Aorta (tissue), 5 donors: ENCODE results near the gene SHROOM3. TPM values are rescaled to one million over a fixed set of nuclear protein-coding genes. Genes with fewer than 3 reads are reported as not detected.

Experiments
- ATAC-seq: fragments of 200-7000 bp; cut with Tn5 transposase; one replicate; pipeline ENCODE4 v1.9.1; 2022; ENCODE audit warnings: moderate library complexity; ENCODE audit not compliant: low FRiP score
- DNase-seq, 2 donors: peaks; one replicate each; pipeline ENCODE4 v3.0.0-alpha.2; 2020
- H3K27ac ChIP-seq, 2 donors: one replicate each; pipeline ENCODE4 v1.5.1; 2013; ENCODE audit warnings: low read length in 2 of 2, mild to moderate bottlenecking in 2 of 2, moderate library complexity in 2 of 2, control low read depth in 1 of 2, inconsistent platforms in 1 of 2, low read depth in 1 of 2
- H3K27me3 ChIP-seq, 2 donors: one replicate each; pipeline ENCODE4 v1.6.1; 2013; ENCODE audit warnings: control low read depth in 1 of 2, low read length in 1 of 2, mild to moderate bottlenecking in 1 of 2, moderate library complexity in 1 of 2; ENCODE audit not compliant: insufficient read depth in 2 of 2, control insufficient read depth in 1 of 2
- H3K36me3 ChIP-seq, 2 donors: one replicate each; pipeline ENCODE4 v1.6.1; 2013; ENCODE audit warnings: control low read depth in 1 of 2, low read length in 1 of 2, mild to moderate bottlenecking in 1 of 2; ENCODE audit not compliant: insufficient read depth in 2 of 2, control insufficient read depth in 1 of 2
- H3K4me1 ChIP-seq, 2 donors: one replicate each; pipeline ENCODE4 v1.6.1; 2013; ENCODE audit warnings: low read length in 2 of 2, control low read depth in 1 of 2, mild to moderate bottlenecking in 1 of 2, moderate library complexity in 1 of 2; ENCODE audit not compliant: insufficient read depth in 2 of 2, control insufficient read depth in 1 of 2
- H3K4me3 ChIP-seq, 2 donors: one replicate each; pipeline ENCODE4 v1.5.1; 2013; ENCODE audit warnings: low read length in 2 of 2, control low read depth in 1 of 2, mild to moderate bottlenecking in 1 of 2
- H3K9me3 ChIP-seq: one replicate; pipeline ENCODE4 v1.6.1; 2013; ENCODE audit warnings: mild to moderate bottlenecking, low read length; ENCODE audit not compliant: control insufficient read depth
- WGBS, 2 donors: extraction: QIAGEN DNeasy Blood & Tissue Kit; methylation state at CpG; one replicate each; pipeline ENCODE4 v1.1.7; 2013; 5-methylcytosine and 5-hydroxymethylcytosine counted together
- intact Hi-C, 2 donors: fragments of 100-400 bp; cut with DNase I; formaldehyde crosslinking; loops; one replicate each; pipeline versions ENCODE4 v1.14.2 to v1.15.0; 2022
- polyA plus RNA-seq, 2 donors: library from polyadenylated mRNA; stranded (reverse); fragments of 200-250 nt; gene quantifications; one replicate each; pipeline ENCODE4 v1.2.3, GENCODE V29; 2013
- total RNA-seq, 2 donors: library from RNA; stranded (reverse); fragmentation: NEBNext Ultra II Directional; extraction: Animal tissue kit (Norgen Biotek cat#: 25700); gene quantifications; one replicate each; pipeline ENCODE4 v1.2.1, GENCODE V29; 2021
- donor health status: healthy with polysubstance abuse.
- donor health status: Bipolar disorder and iron deficiency.
- donor health status: DM: no; HTN: no; CAD: no.
- donor health status: DM: no; HTN: no; CAD: no.
- donor health status: DM: yes; HTN: yes; CAD: no.

Gene SHROOM3
- total and polyA plus RNA-seq, 4 donors = 14.1 to 173 (median 32.8) TPM

GRCh38 chr4:76736414-76736813 is 301.4 kb downstream of the SHROOM3 start:
- Histone ChIP-seq H3K4me3 (no peak overlapping the region), H3K4me1 (peaks cover 9 to 12% of the 10 kb centered on the region in 2 donors), H3K27ac (peak overlapping the region; percentile 10 to 57), H3K27me3 (no peaks in the 10 kb centered on the region), H3K36me3 (peaks cover 0 to 20% of the 10 kb centered on the region in 2 donors), H3K9me3 (no peaks in the 10 kb centered on the region)
- 3 to 5% methylated on average over 3 of the region's 3 CpGs for WGBS, 2 donors
- no peak for ATAC-seq
- intact Hi-C loops = loop anchor here in 1 of 2 donors (10.0 kb wide), 1 partner anchor 122 kb away; no protein-coding TSS in a partner anchor
- DNase-seq = no peak

- intact Hi-C loops = loop anchor here in 1 of 2 donors (10.0 kb wide), 1 partner anchor 122 kb away; no protein-coding TSS in a partner anchor
- Histone ChIP-seq H3K27me3 (no peaks in the 10 kb centered on the region), H3K9me3 (no peaks in the 10 kb centered on the region), H3K4me3 (no peak overlapping the region), H3K27ac (peak overlapping the region; percentile 57 to 76), H3K36me3 (peaks cover 0 to 19% of the 10 kb centered on the region in 2 donors), H3K4me1 (peaks cover 4 to 12% of the 10 kb centered on the region in 2 donors)
- DNase-seq = no peak
- whole genome bisulfite sequencing, 2 donors = 9 to 31% methylated on average over 2 of the region's 2 CpGs
- ATAC-seq = no peak
These were observed 302.2 kb downstream of the SHROOM3 start for GRCh38 chr4:76737180-76737579.

DNA sequence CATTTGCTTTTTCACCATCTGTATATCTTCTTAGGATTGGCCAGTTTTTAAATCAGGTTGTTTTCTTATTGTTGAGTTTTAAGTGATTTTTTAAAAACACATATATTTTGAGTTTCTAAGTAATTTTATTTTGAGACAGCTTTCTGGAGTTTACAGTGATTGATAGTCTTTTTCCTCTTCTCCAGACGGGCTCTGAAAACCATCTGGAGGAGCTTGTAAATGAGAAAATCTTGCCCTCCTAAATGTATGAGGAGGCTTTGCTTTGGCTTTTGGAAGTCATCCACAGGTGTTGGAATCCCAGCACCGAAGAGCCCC is 302.7 kb downstream of the SHROOM3 start:
- DNase-seq (no peak), ATAC-seq (no peak)
- intact Hi-C loops = loop anchor here in 1 of 2 donors (10.0 kb wide), 1 partner anchor 123 kb away; no protein-coding TSS in a partner anchor
- no peaks in the 10 kb centered on the region for H3K9me3 ChIP-seq
- 0 to 6% methylated on average over 2 of the region's 2 CpGs for WGBS, 2 donors
- H3K27me3 ChIP-seq = no peaks in the 10 kb centered on the region
- peaks cover 4 to 12% of the 10 kb centered on the region in 2 donors for H3K4me1 ChIP-seq
- peaks cover 0 to 18% of the 10 kb centered on the region in 2 donors for H3K36me3 ChIP-seq
- H3K27ac ChIP-seq = peak overlapping the region; percentile 78 to 91
- no peak overlapping the region for H3K4me3 ChIP-seq

- Histone ChIP-seq H3K9me3 (no peaks in the 10 kb centered on the region), H3K4me3 (no peak overlapping the region), H3K4me1 (peaks cover 4 to 11% of the 10 kb centered on the region in 2 donors), H3K36me3 (peaks cover 0 to 15% of the 10 kb centered on the region in 2 donors), H3K27ac (peak overlapping the region; percentile 86 to 91), H3K27me3 (no peaks in the 10 kb centered on the region)
- peak; percentile 78 for ATAC-seq
- 4 to 8% methylated on average over 5 of the region's 5 CpGs for WGBS, 2 donors
- intact Hi-C loops = loop anchor here in 1 of 2 donors (10.0 kb wide), 1 partner anchor 124 kb away; no protein-coding TSS in a partner anchor
- peak; percentile 74 to 83 for DNase-seq
These were observed 303.3 kb downstream of the SHROOM3 start for GRCh38 chr4:76738086-76738931.

DNA sequence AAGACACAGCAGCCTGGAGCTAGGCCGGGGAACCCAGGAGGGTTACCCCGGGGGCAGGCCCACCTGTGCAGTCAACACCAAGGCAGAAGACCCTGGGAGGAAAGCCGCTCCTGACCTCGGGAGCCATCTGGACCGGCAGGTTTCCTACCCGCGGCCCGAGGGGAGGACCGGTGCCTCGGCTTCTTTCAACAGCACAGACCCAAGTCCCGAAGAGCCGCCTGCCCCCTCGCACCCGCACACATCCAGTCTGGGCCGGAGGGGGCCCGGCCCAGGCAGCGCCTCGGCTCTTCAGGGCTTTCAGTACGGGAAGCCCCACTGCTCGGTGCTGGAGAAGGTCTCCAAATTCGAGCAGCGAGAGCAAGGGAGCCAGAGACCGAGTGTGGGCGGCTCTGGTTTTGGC is 305.2 kb downstream of the SHROOM3 start:
- no peaks in the 10 kb centered on the region for H3K27me3 ChIP-seq
- WGBS, 2 donors = 90 to 92% methylated on average over 24 of the region's 24 CpGs
- H3K36me3 ChIP-seq = peaks cover 0 to 13% of the 10 kb centered on the region in 2 donors
- no peak overlapping the region for H3K4me3 ChIP-seq
- peak overlapping the region; percentile 58 to 86 for H3K27ac ChIP-seq
- no peaks in the 10 kb centered on the region for H3K9me3 ChIP-seq
- H3K4me1 ChIP-seq = peaks cover 4 to 8% of the 10 kb centered on the region in 2 donors
- ATAC-seq (no peak), DNase-seq (peak in 1 of 2 donors; percentile 67)
- intact Hi-C loops = loop anchor here in 1 of 2 donors (5.0 to 10.0 kb wide), 2 partner anchors 48 to 155 kb away; no protein-coding TSS in a partner anchor

DNA sequence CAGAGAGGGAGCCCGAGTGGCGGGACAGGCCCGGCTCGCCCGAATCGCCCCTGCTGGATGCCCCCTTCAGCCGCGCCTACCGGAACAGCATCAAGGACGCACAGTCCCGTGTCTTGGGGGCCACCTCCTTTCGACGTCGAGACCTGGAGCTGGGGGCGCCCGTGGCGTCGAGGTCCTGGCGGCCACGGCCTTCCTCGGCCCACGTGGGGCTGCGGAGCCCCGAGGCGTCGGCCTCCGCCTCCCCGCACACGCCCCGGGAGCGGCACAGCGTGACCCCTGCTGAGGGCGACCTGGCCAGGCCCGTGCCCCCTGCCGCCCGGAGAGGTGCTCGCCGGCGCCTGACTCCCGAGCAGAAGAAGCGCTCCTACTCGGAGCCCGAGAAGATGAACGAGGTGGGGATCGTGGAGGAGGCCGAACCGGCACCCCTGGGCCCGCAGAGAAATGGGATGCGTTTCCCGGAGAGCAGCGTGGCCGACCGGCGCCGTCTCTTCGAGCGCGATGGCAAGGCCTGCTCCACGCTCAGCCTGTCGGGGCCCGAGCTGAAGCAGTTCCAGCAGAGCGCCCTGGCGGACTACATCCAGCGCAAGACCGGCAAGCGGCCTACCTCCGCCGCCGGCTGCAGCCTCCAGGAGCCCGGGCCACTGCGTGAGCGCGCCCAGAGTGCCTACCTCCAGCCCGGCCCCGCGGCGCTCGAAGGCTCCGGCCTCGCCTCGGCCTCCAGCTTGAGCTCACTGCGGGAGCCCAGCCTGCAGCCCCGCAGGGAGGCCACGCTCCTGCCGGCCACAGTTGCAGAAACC is 306.0 kb downstream of the SHROOM3 start:
- peaks cover 0 to 13% of the 10 kb centered on the region in 2 donors for H3K36me3 ChIP-seq
- 95 to 96% methylated on average over 69 to 85 of the region's 85 CpGs for WGBS, 2 donors
- H3K4me3 ChIP-seq = no peak overlapping the region
- no peaks in the 10 kb centered on the region for H3K27me3 ChIP-seq
- peak overlapping the region in 1 of 2 donors; percentile 7 for H3K27ac ChIP-seq
- peaks cover 5 to 7% of the 10 kb centered on the region in 2 donors for H3K4me1 ChIP-seq
- intact Hi-C loops = loop anchor here in 1 of 2 donors (5.0 to 10.0 kb wide), 2 partner anchors 49 to 156 kb away; no protein-coding TSS in a partner anchor
- no peaks in the 10 kb centered on the region for H3K9me3 ChIP-seq
- DNase-seq (peak in 1 of 2 donors; percentile 69), ATAC-seq (no peak)

DNA sequence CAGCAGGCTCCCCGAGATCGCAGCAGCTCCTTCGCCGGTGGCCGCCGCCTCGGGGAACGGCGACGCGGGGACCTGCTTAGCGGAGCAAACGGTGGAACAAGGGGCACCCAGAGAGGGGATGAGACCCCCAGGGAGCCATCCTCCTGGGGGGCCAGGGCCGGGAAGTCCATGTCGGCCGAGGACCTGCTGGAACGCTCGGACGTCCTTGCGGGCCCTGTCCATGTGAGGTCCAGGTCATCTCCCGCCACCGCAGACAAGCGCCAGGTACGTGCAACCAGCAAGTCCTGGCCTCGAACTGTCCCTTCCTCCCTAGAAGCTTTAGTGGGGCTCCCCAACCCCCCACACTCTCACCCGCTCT is 306.6 kb downstream of the SHROOM3 start:
- 92 to 95% methylated on average over 26 of the region's 26 CpGs for WGBS, 2 donors
- no peak for ATAC-seq
- intact Hi-C loops = loop anchor here in 1 of 2 donors (5.0 to 10.0 kb wide), 2 partner anchors 49 to 157 kb away; no protein-coding TSS in a partner anchor
- peak in 1 of 2 donors; percentile 78 for DNase-seq
- Histone ChIP-seq H3K36me3 (peaks cover 0 to 13% of the 10 kb centered on the region in 2 donors), H3K4me3 (no peak overlapping the region), H3K27me3 (no peaks in the 10 kb centered on the region), H3K27ac (peak overlapping the region in 1 of 2 donors; percentile 50), H3K4me1 (peaks cover 4 to 6% of the 10 kb centered on the region in 2 donors), H3K9me3 (no peaks in the 10 kb centered on the region)

DNA sequence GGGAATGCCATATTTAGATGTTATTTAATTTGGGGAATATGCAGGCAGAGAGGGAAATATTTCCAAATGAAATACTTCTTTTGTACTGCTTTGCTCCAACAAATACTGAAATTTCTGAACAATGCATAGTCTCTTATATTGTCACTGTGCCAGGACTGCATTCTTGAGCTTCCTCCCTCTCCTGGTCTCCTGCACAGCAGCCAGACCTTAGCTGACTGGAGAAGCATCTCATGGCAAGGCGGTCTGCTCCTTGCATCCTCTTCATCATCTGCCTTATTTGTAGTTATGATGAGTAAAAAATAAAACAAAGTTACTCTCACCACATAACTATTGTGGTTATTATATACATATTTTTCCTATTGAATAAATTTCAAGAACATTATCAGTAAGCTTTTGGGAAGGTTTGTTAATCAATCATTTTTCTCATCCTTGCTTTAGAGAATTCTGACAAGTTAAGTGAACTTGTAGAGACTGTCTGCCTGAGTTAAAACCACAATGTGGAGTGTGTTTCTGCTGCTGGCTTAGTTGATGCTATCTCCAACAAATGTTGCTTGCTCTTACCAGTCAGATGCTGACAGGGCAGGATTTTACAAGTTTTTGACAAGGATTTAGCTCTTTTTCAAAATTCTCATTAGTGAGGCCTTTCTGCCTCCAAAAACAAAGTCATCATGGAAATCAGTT is 309.4 kb downstream of the SHROOM3 start:
- H3K4me1 ChIP-seq = peaks cover 0 to 4% of the 10 kb centered on the region in 2 donors
- H3K9me3 ChIP-seq = no peaks in the 10 kb centered on the region
- WGBS, 2 donors = 20 to 35% methylated on average over 1 of the region's 1 CpG
- H3K27ac ChIP-seq = peak overlapping the region in 1 of 2 donors; percentile 72
- no peak for DNase-seq
- intact Hi-C loops = loop anchor here in 1 of 2 donors (5.0 to 10.0 kb wide), 2 partner anchors 52 to 160 kb away; no protein-coding TSS in a partner anchor
- no peak overlapping the region for H3K4me3 ChIP-seq
- no peaks in the 10 kb centered on the region for H3K27me3 ChIP-seq
- no peak for ATAC-seq
- peaks cover 0 to 11% of the 10 kb centered on the region in 2 donors for H3K36me3 ChIP-seq
